KOPT-K1 (cell line): ENCODE data around the gene SEMA5A.

Experiments
- H3K27ac ChIP-seq: fragments of 200-600 bp; sonication (generic); 2 replicates; pipeline ENCODE4 v1.5.1; 2016; ENCODE audit warnings: antibody characterized with exemption, mild to moderate bottlenecking, low read depth, low read length; ENCODE audit not compliant: poor library complexity, severe bottlenecking
- H3K36me3 ChIP-seq: fragments of 200-600 bp; sonication (generic); 2 replicates; pipeline ENCODE4 v1.5.1; 2017; ENCODE audit warnings: antibody characterized with exemption, mild to moderate bottlenecking, low read length, moderate library complexity; ENCODE audit not compliant: insufficient read depth
- H3K9me3 ChIP-seq: fragments of 200-600 bp; sonication (generic); 2 replicates; pipeline ENCODE4 v1.5.1; 2017; ENCODE audit warnings: antibody characterized with exemption, low read length, mild to moderate bottlenecking; ENCODE audit not compliant: insufficient read depth, poor library complexity, severe bottlenecking

The SEMA5A gene

GRCh38 chr5:9251379-9251980 is 294.4 kb downstream of the SEMA5A start:
- Histone ChIP-seq H3K36me3 (no peaks in the 10 kb centered on the region), H3K9me3 (no peaks in the 10 kb centered on the region), H3K27ac (no peak overlapping the region)

- H3K9me3 ChIP-seq = no peaks in the 10 kb centered on the region
- no peaks in the 10 kb centered on the region for H3K36me3 ChIP-seq
- H3K27ac ChIP-seq = no peak overlapping the region
Observed at GRCh38 chr5:9249231-9249630, 296.6 kb downstream of the SEMA5A start.

- Histone ChIP-seq H3K27ac (no peak overlapping the region), H3K9me3 (no peaks in the 10 kb centered on the region), H3K36me3 (no peaks in the 10 kb centered on the region)
Observed at GRCh38 chr5:9245071-9245470, 300.8 kb downstream of the SEMA5A start.

GRCh38 chr5:9244417-9244816 is 301.5 kb downstream of the SEMA5A start:
- no peaks in the 10 kb centered on the region for H3K36me3 ChIP-seq
- H3K27ac ChIP-seq = no peak overlapping the region
- no peaks in the 10 kb centered on the region for H3K9me3 ChIP-seq

GRCh38 chr5:9241479-9242305 is 304.2 kb downstream of the SEMA5A start:
- H3K9me3 ChIP-seq = no peaks in the 10 kb centered on the region
- no peak overlapping the region for H3K27ac ChIP-seq
- H3K36me3 ChIP-seq = no peaks in the 10 kb centered on the region

- no peaks in the 10 kb centered on the region for H3K36me3 ChIP-seq
- no peak overlapping the region for H3K27ac ChIP-seq
- no peaks in the 10 kb centered on the region for H3K9me3 ChIP-seq
Observed at GRCh38 chr5:9240431-9240830, 305.4 kb downstream of the SEMA5A start.

- H3K27ac ChIP-seq = no peak overlapping the region
- no peaks in the 10 kb centered on the region for H3K36me3 ChIP-seq
- no peaks in the 10 kb centered on the region for H3K9me3 ChIP-seq
Observed at GRCh38 chr5:9239626-9240025, 306.2 kb downstream of the SEMA5A start.

GRCh38 chr5:9239071-9239470 is 306.8 kb downstream of the SEMA5A start:
- H3K36me3 ChIP-seq = no peaks in the 10 kb centered on the region
- H3K27ac ChIP-seq = no peak overlapping the region
- no peaks in the 10 kb centered on the region for H3K9me3 ChIP-seq

GRCh38 chr5:9233712-9234111 is 312.2 kb downstream of the SEMA5A start:
- Histone ChIP-seq H3K36me3 (no peaks in the 10 kb centered on the region), H3K27ac (no peak overlapping the region), H3K9me3 (no peaks in the 10 kb centered on the region)

- no peak overlapping the region for H3K27ac ChIP-seq
- no peaks in the 10 kb centered on the region for H3K9me3 ChIP-seq
- H3K36me3 ChIP-seq = no peaks in the 10 kb centered on the region
Observed at GRCh38 chr5:9233035-9233434, 312.8 kb downstream of the SEMA5A start.

GRCh38 chr5:9231842-9232241 is 314.0 kb downstream of the SEMA5A start:
- no peaks in the 10 kb centered on the region for H3K9me3 ChIP-seq
- no peaks in the 10 kb centered on the region for H3K36me3 ChIP-seq
- no peak overlapping the region for H3K27ac ChIP-seq

- no peak overlapping the region for H3K27ac ChIP-seq
- H3K36me3 ChIP-seq = no peaks in the 10 kb centered on the region
- H3K9me3 ChIP-seq = no peaks in the 10 kb centered on the region
Observed at GRCh38 chr5:9230355-9230754, 315.5 kb downstream of the SEMA5A start.

- H3K27ac ChIP-seq = no peak overlapping the region
- no peaks in the 10 kb centered on the region for H3K36me3 ChIP-seq
- H3K9me3 ChIP-seq = no peaks in the 10 kb centered on the region
Observed at GRCh38 chr5:9226016-9226536, 319.8 kb downstream of the SEMA5A start.

GRCh38 chr5:9222054-9222976 is 323.6 kb downstream of the SEMA5A start:
- Histone ChIP-seq H3K27ac (no peak overlapping the region), H3K9me3 (no peaks in the 10 kb centered on the region), H3K36me3 (no peaks in the 10 kb centered on the region)

- no peaks in the 10 kb centered on the region for H3K9me3 ChIP-seq
- H3K27ac ChIP-seq = no peak overlapping the region
- H3K36me3 ChIP-seq = no peaks in the 10 kb centered on the region
Observed at GRCh38 chr5:9218358-9218757, 327.5 kb downstream of the SEMA5A start.
